Trophoblast cell (in vitro differentiated cells and primary cell): Measurements from ENCODE around the gene FEZF1.
A peak's percentile ranks its signal among the peaks of the same experiment; 100 is the strongest.

Experiments
- DNase-seq, 2 donors: peaks; one replicate each; pipeline ENCODE4 v3.0.0-alpha.2; 2016
- H2AFZ ChIP-seq: 2 replicates; pipeline ENCODE4 v1.6.1; 2013; ENCODE audit warnings: low read length, moderate library complexity, mild to moderate bottlenecking; ENCODE audit not compliant: insufficient read depth, poor library complexity
- H2AK5ac ChIP-seq: 2 replicates; pipeline ENCODE4 v1.6.1; 2013; ENCODE audit warnings: mild to moderate bottlenecking, low read length
- H2BK120ac ChIP-seq: 2 replicates; pipeline ENCODE4 v1.6.1; 2013; ENCODE audit warnings: low read length, mild to moderate bottlenecking, moderate library complexity; ENCODE audit not compliant: insufficient read depth, poor library complexity
- H2BK12ac ChIP-seq: 2 replicates; pipeline ENCODE4 v1.6.1; 2013; ENCODE audit warnings: mild to moderate bottlenecking, low read length, moderate library complexity
- H2BK5ac ChIP-seq: 2 replicates; pipeline ENCODE4 v1.6.1; 2013; ENCODE audit warnings: low read length, low read depth, moderate library complexity, mild to moderate bottlenecking; ENCODE audit not compliant: poor library complexity
- H3K14ac ChIP-seq: 2 replicates; pipeline ENCODE4 v1.6.1; 2013; ENCODE audit warnings: mild to moderate bottlenecking, low read length
- H3K18ac ChIP-seq: 2 replicates; pipeline ENCODE4 v1.6.1; 2013; ENCODE audit warnings: mild to moderate bottlenecking, low read length
- H3K23ac ChIP-seq: 2 replicates; pipeline ENCODE4 v1.6.1; 2013; ENCODE audit warnings: low read length
- H3K27ac ChIP-seq: 2 replicates; pipeline ENCODE4 v1.5.1; 2013; ENCODE audit warnings: low read depth, mild to moderate bottlenecking, inconsistent platforms, low read length, moderate library complexity
- H3K27me3 ChIP-seq: 2 replicates; pipeline ENCODE4 v1.6.1; 2013; ENCODE audit warnings: inconsistent platforms, mild to moderate bottlenecking, low read length, moderate library complexity; ENCODE audit not compliant: insufficient read depth
- H3K36me3 ChIP-seq, 2 experiments: 1 replicate in 1 of 2; 2 replicates in 1 of 2; pipeline ENCODE4 v1.6.1; 2013; ENCODE audit warnings: low read length in 2 of 2, mild to moderate bottlenecking in 2 of 2, moderate library complexity in 1 of 2; ENCODE audit not compliant: insufficient read depth in 2 of 2, control insufficient read depth in 1 of 2
- H3K4ac ChIP-seq: 2 replicates; pipeline ENCODE4 v1.6.1; 2013; ENCODE audit warnings: low read depth, mild to moderate bottlenecking, low read length, moderate library complexity
- H3K4me1 ChIP-seq, 2 experiments: 1 replicate in 1 of 2; 2 replicates in 1 of 2; pipeline ENCODE4 v1.6.1; 2013; ENCODE audit warnings: low read length in 2 of 2, mild to moderate bottlenecking in 2 of 2, moderate library complexity in 1 of 2; ENCODE audit not compliant: insufficient read depth in 2 of 2, control insufficient read depth in 1 of 2
- H3K4me2 ChIP-seq: 2 replicates; pipeline ENCODE4 v1.6.1; 2013; ENCODE audit warnings: inconsistent platforms, mild to moderate bottlenecking, low read length, moderate library complexity
- H3K4me3 ChIP-seq: 2 replicates; pipeline ENCODE4 v1.5.1; 2013; ENCODE audit warnings: mild to moderate bottlenecking, low read depth, low read length, inconsistent platforms
- H3K79me1 ChIP-seq: one replicate; pipeline ENCODE4 v1.6.1; 2013; ENCODE audit warnings: low read length
- H3K79me2 ChIP-seq: 2 replicates; pipeline ENCODE4 v1.6.1; 2013; ENCODE audit warnings: low read length, mild to moderate bottlenecking; ENCODE audit not compliant: control insufficient read depth, insufficient read depth, poor library complexity
- H3K9ac ChIP-seq: 2 replicates; pipeline ENCODE4 v1.6.1; 2013; ENCODE audit warnings: mild to moderate bottlenecking, low read length
- H3K9me3 ChIP-seq: 2 replicates; pipeline ENCODE4 v1.6.1; 2013; ENCODE audit warnings: low read depth, mild to moderate bottlenecking, control low read depth, inconsistent platforms, low read length; ENCODE audit not compliant: insufficient read depth
- H4K12ac ChIP-seq: 2 replicates; pipeline ENCODE4 v1.6.1; 2013; ENCODE audit warnings: low read depth, mild to moderate bottlenecking, low read length, moderate library complexity
- H4K8ac ChIP-seq: 2 replicates; pipeline ENCODE4 v1.6.1; 2013; ENCODE audit warnings: low read depth, mild to moderate bottlenecking, low read length, moderate library complexity
- H4K91ac ChIP-seq: one replicate; pipeline ENCODE4 v1.6.1; 2013; ENCODE audit warnings: low read depth, mild to moderate bottlenecking, low read length, moderate library complexity
- WGBS: extraction: QIAGEN DNeasy Blood & Tissue Kit; methylation state at CpG from one replicate; pipeline ENCODE4 v1.1.7; 2013; ENCODE audit warnings: missing lambda C conversion rate; ENCODE audit not compliant: insufficient read length, insufficient coverage; ENCODE audit errors: extremely low coverage; 5-methylcytosine and 5-hydroxymethylcytosine counted together

FEZF1 gene

DNA sequence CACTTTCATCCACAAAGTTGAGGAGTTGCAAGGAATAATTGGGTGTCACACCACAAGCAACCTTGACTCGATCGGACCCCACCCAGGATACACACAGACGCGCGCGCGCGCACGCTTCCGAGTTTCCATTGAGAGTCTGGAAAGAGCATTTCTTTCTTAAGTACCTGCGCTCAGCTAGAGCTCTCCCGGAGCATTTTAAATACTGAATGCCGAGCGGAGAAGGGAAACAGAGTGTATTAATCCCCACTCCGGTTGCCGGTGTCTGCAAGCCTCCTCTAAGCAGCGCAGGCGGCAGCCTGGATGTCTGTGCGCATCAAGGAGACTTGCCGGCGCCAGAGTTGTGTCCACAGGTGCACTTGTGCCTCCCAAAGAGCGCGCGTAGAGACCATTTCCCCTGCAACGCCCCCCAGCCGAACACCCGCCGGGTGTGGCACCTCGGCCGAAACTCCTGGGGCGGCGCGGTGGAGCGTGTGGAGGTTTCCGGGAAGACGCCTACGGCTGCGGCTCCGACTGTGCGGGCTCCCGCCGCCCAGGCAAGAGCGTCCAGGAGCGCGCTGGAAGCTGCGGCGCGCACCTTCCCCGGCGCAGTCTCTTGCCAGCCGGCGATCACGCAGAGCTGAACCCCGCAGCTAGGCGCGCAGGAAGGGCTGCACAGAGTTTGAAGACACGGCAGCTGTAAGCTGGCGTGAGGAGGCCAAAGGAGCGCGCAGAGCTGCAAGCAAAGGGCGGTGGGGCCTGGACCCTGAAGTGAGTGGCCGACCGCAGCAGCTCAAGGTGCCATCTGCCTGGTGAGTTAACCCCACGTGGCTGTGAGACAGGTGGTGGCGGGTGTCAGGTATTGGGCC, 1.1 kb upstream of the FEZF1 start:
- no peak overlapping the region for H3K18ac ChIP-seq
- peak in 1 of 2 donors; percentile 21 for DNase-seq
- no peak overlapping the region for H2AK5ac ChIP-seq
- H4K12ac ChIP-seq, result no peak overlapping the region
- peaks cover 2% of the 10 kb centered on the region for H3K9me3 ChIP-seq
- no peak overlapping the region for H2BK5ac ChIP-seq
- no peak overlapping the region for H2BK12ac ChIP-seq
- peaks cover 23 to 24% of the 10 kb centered on the region in 2 experiments for H3K4me1 ChIP-seq
- no peak overlapping the region for H3K4ac ChIP-seq
- no peak overlapping the region for H4K91ac ChIP-seq
- H3K79me2 ChIP-seq, result no peaks in the 10 kb centered on the region
- peak overlapping the region; percentile 84 for H3K4me2 ChIP-seq
- H3K36me3 ChIP-seq, result no peaks in the 10 kb centered on the region
- WGBS, result no CpG with 5 or more reads among the region's 65 CpGs
- H4K8ac ChIP-seq, result no peak overlapping the region
- H3K4me3 ChIP-seq, result no peak overlapping the region
- no peak overlapping the region for H2BK120ac ChIP-seq
- H2AFZ ChIP-seq, result no peak overlapping the region
- H3K27me3 ChIP-seq, result peaks cover 77% of the 10 kb centered on the region
- no peak overlapping the region for H3K9ac ChIP-seq
- H3K79me1 ChIP-seq, result no peaks in the 10 kb centered on the region
- H3K27ac ChIP-seq, result no peak overlapping the region
- H3K14ac ChIP-seq, result no peak overlapping the region
- no peak overlapping the region for H3K23ac ChIP-seq

DNA sequence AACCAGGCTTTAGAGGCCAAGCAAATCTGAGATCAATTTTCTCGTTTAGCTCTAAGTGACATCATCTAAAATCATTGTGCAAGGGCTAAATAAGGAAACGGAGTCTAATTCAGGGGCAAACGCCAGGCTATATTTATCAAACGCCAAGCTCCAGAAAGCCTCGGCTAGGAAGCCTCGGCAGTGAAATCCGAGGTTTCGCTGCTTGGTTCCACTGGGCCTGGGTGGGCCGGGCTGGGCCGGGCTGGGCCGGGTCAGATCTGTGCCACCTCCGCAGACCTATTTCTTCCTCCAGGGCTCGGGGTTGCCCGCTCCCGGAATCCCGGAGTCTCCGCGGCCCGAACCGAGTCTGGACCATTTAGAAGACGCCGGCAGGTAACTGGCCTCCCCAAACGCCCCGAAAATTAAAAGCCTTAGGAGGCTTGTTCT, 459 bp upstream of the FEZF1 start:
- no CpG with 5 or more reads among the region's 24 CpGs for WGBS
- H3K9me3 ChIP-seq, result peaks cover 3% of the 10 kb centered on the region

DNA sequence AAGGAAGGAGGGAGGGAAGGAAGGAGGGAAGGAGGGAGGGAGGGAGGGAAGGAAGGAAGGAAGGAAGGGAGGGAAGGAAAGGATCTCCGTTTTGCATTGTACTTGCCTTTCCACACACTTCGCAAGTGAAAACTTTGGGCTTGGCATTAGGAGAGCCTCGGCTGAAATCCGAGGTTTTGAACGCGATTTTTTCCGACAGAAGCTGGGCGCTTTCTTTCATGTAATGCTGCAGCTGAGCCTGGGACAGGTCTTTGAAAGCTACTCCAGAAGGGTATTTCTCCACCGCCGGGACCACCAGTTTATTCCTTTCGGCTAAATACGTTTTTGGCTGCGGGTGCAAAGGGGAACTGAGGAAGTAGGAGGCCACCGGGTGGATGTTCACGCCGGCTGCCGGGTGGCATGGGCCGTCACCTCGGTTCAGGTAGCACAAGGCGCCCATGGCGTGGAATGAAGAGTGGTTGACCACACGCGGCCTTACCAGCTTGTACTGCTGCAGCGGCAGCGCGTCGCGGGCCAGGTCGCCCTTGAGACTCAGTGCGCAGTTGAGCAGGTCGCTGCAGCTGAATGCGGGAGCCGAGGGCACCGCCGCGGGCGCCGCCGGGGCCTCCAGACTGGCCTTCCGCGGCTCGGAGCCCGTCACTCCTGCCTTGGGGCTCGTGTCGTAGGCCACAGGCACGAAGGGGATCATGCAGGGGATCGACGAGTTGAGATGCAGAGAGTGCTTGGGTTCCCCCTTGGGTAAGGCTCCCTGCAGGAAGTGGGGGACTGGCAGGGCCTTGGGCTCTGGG, 825 bp downstream of the FEZF1 start:
- no peak overlapping the region for H2AFZ ChIP-seq
- H3K23ac ChIP-seq, result no peak overlapping the region
- H3K4me3 ChIP-seq, result no peak overlapping the region
- peaks cover 74% of the 10 kb centered on the region for H3K27me3 ChIP-seq
- H3K9me3 ChIP-seq, result peaks cover 4% of the 10 kb centered on the region
- no peak overlapping the region for H3K4ac ChIP-seq
- no peak overlapping the region for H2BK5ac ChIP-seq
- peak overlapping the region; percentile 38 for H3K4me2 ChIP-seq
- no peak overlapping the region for H4K12ac ChIP-seq
- H4K91ac ChIP-seq, result no peak overlapping the region
- no peaks in the 10 kb centered on the region for H3K36me3 ChIP-seq
- H3K79me2 ChIP-seq, result no peaks in the 10 kb centered on the region
- peaks cover 25% of the 10 kb centered on the region in 2 experiments for H3K4me1 ChIP-seq
- WGBS, result no CpG with 5 or more reads among the region's 48 CpGs
- H3K18ac ChIP-seq, result no peak overlapping the region
- H3K14ac ChIP-seq, result no peak overlapping the region
- DNase-seq, result peak; percentile 70 to 77
- no peak overlapping the region for H2AK5ac ChIP-seq
- no peak overlapping the region for H3K9ac ChIP-seq
- H3K27ac ChIP-seq, result no peak overlapping the region
- H4K8ac ChIP-seq, result no peak overlapping the region
- H2BK120ac ChIP-seq, result no peak overlapping the region
- no peak overlapping the region for H2BK12ac ChIP-seq
- H3K79me1 ChIP-seq, result no peaks in the 10 kb centered on the region

More for the DNA sequence above, 459 bp upstream of the FEZF1 start:
- peak overlapping the region; percentile 84 for H3K4me2 ChIP-seq
- H3K27ac ChIP-seq, result no peak overlapping the region
- H2AFZ ChIP-seq, result no peak overlapping the region
- H4K12ac ChIP-seq, result no peak overlapping the region
- H2AK5ac ChIP-seq, result no peak overlapping the region
- H3K79me2 ChIP-seq, result no peaks in the 10 kb centered on the region
- no peak overlapping the region for H2BK5ac ChIP-seq
- H3K36me3 ChIP-seq, result no peaks in the 10 kb centered on the region
- H3K23ac ChIP-seq, result no peak overlapping the region
- no peak overlapping the region for H3K4ac ChIP-seq
- no peak overlapping the region for H3K9ac ChIP-seq
- H4K91ac ChIP-seq, result no peak overlapping the region
- H2BK12ac ChIP-seq, result no peak overlapping the region
- H2BK120ac ChIP-seq, result no peak overlapping the region
- no peak for DNase-seq
- no peak overlapping the region for H3K18ac ChIP-seq
- H4K8ac ChIP-seq, result no peak overlapping the region
- H3K27me3 ChIP-seq, result peaks cover 77% of the 10 kb centered on the region
- peaks cover 21% of the 10 kb centered on the region in 2 experiments for H3K4me1 ChIP-seq
- H3K79me1 ChIP-seq, result no peaks in the 10 kb centered on the region
- no peak overlapping the region for H3K4me3 ChIP-seq
- no peak overlapping the region for H3K14ac ChIP-seq

DNA sequence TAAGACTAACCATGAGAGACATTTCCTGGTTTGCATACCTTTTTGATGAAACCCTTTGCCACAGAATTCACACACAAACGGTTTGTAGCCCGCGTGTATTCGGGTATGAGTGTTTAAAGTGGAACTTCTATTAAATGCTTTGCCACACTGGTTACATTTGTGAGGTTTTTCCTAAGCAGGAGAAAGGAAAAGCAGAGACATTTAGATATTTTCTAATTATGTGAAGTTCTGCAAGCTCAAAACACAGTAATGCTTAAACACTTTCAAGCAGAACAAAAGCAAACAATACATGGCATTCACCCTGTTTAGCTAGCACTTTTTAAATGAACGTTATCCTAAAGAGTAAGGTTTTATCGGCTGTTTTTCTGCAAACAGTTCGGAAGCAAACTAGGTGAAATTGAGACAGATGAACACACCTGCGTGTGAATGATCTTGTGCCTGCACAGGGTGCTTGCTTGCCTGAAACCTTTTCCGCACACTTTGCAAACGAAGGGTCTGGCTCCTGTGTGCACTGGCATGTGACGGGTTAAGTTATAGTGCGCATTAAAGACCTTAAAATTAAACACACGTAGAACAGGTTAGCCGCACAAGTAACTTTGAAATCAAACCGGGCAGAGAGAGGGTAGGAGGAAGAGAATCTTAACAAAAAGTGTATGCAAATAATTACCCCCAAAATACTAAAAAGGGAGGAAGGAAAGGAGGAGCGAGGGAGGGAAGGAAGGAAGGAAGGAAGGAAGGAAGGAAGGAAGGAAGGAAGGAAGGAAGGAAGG, 1.6 kb downstream of the FEZF1 start:
- no peak overlapping the region for H4K8ac ChIP-seq
- H3K4me3 ChIP-seq, result no peak overlapping the region
- H3K4ac ChIP-seq, result no peak overlapping the region
- no peak overlapping the region for H3K18ac ChIP-seq
- no peak for DNase-seq
- no peaks in the 10 kb centered on the region for H3K36me3 ChIP-seq
- peaks cover 72% of the 10 kb centered on the region for H3K27me3 ChIP-seq
- H3K23ac ChIP-seq, result no peak overlapping the region
- H3K27ac ChIP-seq, result no peak overlapping the region
- H3K9ac ChIP-seq, result no peak overlapping the region
- WGBS, result no CpG with 5 or more reads among the region's 16 CpGs
- H3K79me2 ChIP-seq, result no peaks in the 10 kb centered on the region
- no peaks in the 10 kb centered on the region for H3K79me1 ChIP-seq
- peaks cover 25% of the 10 kb centered on the region in 2 experiments for H3K4me1 ChIP-seq
- H2BK5ac ChIP-seq, result no peak overlapping the region
- H2BK120ac ChIP-seq, result no peak overlapping the region
- H2BK12ac ChIP-seq, result no peak overlapping the region
- no peak overlapping the region for H4K91ac ChIP-seq
- no peak overlapping the region for H2AK5ac ChIP-seq
- no peak overlapping the region for H3K14ac ChIP-seq
- no peak overlapping the region for H4K12ac ChIP-seq
- H3K9me3 ChIP-seq, result peaks cover 4% of the 10 kb centered on the region
- no peak overlapping the region for H2AFZ ChIP-seq
- H3K4me2 ChIP-seq, result no peak overlapping the region
